ENCODE results near the gene SCP2.

DNA sequence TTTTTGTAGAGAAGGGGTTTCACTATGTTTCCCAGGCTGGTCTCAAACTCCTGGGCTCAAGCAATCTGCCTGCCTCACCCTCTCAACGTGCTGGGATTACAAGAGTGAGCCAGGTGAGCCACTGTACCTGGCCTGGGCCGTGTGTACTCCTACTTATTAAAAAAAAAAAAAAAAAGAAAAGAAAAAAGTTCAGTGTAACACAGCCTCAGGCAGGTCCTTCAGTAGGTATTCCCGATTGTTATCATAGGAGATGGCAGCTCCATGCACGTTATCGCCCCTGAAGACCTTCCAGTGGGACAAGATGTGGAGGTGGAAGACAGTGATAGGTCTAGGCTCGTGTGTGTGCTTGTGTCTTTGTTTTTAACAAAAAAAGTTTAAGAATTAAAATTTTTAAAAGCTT is 8.9 kb upstream of the SCP2 start:
- TF ChIP-seq, protein P1, sequence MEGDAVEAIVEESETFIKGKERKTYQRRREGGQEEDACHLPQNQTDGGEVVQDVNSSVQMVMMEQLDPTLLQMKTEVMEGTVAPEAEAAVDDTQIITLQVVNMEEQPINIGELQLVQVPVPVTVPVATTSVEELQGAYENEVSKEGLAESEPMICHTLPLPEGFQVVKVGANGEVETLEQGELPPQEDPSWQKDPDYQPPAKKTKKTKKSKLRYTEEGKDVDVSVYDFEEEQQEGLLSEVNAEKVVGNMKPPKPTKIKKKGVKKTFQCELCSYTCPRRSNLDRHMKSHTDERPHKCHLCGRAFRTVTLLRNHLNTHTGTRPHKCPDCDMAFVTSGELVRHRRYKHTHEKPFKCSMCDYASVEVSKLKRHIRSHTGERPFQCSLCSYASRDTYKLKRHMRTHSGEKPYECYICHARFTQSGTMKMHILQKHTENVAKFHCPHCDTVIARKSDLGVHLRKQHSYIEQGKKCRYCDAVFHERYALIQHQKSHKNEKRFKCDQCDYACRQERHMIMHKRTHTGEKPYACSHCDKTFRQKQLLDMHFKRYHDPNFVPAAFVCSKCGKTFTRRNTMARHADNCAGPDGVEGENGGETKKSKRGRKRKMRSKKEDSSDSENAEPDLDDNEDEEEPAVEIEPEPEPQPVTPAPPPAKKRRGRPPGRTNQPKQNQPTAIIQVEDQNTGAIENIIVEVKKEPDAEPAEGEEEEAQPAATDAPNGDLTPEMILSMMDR (IDR thresholded peaks at IDR 0.05), result no peak
- no peak for TF ChIP-seq POLR2A (IDR thresholded peaks at IDR 0.05)

Measured in right lobe of liver (tissue), 4 donors.